NCI-H226 (cell line): ENCODE results near the gene CD3G.
"Not testable (repeated sequence)": the region's sequence is repeated elsewhere in the genome, so short reads cannot be mapped to it uniquely, and the experiment has no call there.

Experiments used
- DNase-seq: peaks from one replicate; pipeline ENCODE4 v3.0.0-alpha.2; 2015

CD3G gene

DNA sequence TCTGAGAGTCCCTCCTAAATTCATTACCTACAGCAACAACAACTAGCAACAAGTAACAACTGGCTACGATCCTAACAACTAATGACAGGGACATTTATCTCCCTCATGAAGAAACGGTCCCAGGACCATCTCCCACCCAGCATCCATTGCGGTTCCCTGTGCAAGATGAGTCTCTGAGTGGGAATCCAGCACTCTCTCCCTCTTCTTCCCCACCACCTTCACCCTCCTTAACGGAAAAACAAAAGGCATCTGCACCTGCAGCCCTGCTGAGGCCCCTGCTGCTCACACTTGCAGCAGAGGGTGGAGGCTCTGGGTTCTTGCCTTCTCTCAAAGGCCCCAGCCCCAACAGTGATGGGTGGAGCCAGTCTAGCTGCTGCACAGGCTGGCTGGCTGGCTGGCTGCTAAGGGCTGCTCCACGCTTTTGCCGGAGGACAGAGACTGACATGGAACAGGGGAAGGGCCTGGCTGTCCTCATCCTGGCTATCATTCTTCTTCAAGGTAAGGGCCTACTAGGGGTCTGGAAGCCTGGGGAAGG lies at the start of gene CD3G:
TSS of gene CD3G (plus strand) at position 364 of the 535 bp plus-strand sequence. CDS start at position 444, 80 bp downstream.
- DNase-seq, result no peak

DNA sequence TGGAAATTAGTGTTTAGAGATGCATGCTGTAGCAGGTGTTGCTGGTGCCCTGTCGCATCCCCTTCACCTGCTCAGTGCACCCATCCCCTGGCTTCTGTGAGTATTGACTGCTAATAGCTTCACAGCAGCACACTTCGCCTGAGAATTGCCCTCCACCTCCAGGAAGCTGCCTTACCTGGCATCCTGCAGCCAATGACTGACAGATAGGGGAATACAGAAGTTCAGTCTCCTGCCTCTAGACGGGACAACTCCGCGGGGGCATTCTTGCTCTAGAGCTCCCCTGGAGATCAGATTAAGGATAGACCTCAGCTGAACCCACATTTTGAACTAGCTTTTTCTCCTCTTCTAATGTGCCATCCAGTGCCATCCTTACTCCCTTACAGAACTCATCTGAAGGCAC lies 48.9 kb upstream of the CD3G start:
- no peak for DNase-seq

DNA sequence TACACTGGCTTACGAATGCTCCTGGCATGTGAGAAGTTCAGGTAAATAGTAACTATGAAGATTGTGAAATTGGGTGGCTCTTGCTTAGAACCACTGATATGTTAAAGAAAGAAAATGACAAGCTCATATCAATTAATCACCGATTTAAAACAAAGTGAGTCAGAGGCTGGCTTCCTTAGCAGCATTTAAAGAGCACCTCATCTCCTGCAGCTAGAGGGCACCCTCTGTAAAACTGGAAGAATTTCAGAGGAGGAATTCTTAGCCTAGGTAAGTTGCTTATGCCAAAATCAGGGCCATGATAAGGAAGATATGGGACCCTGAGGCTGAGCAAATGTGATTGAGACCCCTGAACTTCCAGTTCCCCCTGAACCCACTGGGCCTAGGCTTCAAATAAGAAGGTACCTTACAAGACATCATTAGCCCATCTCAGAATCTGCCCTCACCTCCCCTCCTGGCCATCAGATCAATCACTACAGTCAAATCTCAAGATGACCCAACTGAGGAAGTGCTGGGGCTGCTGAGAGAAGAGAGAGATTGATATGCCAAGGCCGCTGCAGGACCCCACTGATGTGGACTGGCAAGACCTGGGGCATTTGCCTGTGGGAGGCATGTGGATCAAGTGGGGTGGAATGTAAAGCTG lies 48.2 kb upstream of the CD3G start:
- DNase-seq, result no peak

DNA sequence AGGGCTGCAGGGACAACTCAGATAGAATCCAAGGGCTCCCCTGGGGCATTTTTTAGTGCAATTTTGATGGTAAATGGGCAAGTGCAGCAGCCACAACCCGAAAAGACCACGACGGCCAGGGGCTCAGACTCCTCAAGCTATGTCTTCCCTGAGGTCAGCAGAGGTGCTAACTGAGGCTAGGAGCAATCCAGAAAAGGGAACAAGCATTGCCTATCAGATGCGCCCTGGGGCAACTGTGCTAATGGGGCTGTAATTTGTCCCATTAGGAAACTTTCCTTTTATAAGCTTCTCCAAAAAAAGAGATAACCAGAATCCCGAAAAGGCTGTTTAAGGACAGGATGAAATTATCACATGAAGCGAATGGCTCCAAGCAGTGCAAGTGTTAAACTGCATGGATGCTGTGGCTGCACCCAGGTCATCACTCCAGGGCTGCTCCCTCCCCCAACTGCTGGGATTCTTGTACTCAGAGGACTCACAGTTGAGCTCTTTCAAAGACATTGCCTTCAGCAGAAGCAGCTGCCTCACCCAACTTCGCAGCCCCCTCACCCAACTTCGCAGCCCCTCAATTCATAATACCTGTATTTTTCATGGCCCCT lies 42.4 kb upstream of the CD3G start:
- no peak for DNase-seq

DNA sequence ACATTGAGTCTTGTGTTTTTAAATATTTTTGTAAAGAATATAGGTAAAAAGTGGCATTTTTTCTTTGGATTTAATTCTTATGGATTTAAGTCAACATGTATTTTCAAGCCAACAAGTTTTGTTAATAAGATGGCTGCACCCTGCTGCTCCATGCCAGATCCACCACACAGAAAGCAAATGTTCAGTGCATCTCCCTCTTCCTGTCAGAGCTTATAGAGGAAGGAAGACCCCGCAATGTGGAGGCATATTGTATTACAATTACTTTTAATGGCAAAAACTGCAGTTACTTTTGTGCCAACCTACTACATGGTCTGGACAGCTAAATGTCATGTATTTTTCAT lies 39.9 kb upstream of the CD3G start:
- DNase-seq, result no peak

DNA sequence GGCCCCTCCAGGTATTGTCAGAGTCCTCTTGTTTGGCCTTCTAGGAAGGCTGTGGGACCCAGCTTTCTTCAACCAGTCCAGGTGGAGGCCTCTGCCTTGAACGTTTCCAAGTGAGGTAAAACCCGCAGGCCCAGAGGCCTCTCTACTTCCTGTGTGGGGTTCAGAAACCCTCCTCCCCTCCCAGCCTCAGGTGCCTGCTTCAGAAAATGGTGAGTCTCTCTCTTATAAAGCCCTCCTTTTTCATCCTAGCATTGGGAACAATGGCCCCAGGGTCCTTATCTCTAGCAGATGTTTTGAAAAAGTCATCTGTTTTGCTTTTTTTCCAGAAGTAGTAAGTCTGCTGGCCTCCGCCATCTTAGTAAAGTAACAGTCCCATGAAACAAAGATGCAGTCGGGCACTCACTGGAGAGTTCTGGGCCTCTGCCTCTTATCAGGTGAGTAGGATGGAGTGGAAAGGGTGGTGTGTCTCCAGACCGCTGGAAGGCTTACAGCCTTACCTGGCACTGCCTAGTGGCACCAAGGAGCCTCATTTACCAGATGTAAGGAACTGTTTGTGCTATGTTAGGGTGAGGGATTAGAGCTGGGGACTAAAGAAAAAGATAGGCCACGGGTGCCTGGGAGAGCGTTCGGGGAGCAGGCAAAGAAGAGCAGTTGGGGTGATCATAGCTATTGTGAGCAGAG lies 39.4 kb upstream of the CD3G start, which contains the start of gene CD3E:
TSS of gene CD3E (plus strand) at position 163 of the 681 bp plus-strand sequence. CDS start at position 386, 223 bp downstream.
- no peak for DNase-seq

DNA sequence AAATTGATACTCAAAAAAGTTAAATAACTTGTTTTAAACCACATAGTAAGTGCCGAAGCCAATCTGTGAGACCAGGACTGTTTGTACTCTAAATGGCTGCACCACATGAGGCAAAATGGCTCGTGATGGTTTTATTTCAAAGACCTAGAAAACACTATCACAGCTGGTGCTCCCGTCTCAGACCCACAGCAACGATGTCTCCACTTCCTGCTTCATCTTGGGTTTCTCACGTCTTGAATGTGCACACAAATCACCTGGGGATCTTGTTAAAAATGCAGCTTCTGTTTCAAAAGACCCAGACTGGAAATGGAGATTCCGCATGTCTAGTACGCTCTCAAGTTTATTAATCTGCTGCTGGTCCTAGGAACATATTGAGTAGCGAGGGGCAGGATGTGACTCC lies 38.4 kb upstream of the CD3G start:
- no peak for DNase-seq

DNA sequence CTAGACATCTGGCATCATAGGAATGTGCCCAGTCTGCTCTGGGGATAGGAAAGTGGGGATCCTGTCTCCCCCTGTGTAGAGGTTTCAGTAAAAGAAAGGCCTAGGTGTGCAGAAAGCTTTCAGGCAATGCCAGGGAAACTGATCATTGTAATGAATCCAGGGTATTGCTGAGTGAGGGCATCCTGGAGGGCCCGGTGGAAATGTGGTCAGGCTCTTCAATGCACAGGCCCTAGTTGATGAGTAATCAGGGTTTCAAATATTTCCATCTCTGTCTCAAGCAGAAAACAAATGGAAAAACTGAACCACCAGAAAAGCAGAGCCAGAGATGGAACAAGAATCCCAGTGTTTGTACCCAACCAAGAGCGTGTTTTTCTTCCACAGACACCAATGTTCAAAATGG lies 37.6 kb upstream of the CD3G start:
- DNase-seq, result no peak

DNA sequence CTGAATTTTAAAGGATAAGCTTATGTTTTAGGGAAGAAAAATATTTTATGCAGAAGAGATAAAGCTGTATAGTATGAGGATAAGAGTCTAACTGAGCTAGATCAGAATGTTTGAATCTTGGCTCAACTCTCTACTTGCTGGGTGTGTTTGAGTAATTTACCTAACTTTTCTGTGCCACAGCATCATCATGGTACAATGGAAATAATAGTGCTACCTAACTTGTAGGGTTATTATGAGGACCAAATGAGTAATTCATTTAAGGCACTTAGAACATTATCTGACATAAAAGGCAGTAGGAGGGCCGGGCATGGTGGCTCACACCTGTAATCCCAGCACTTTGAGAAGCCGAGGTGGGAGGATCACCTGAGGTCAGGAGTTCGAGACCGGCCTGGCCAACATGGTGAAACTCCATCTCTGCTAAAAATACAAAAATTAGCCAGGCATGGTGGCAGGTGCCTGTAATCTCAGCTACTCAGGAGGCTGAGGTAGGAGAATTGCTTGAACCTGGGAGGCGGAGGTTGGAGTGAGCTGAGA lies 35.1 kb upstream of the CD3G start:
- not testable (repeated sequence) for DNase-seq

DNA sequence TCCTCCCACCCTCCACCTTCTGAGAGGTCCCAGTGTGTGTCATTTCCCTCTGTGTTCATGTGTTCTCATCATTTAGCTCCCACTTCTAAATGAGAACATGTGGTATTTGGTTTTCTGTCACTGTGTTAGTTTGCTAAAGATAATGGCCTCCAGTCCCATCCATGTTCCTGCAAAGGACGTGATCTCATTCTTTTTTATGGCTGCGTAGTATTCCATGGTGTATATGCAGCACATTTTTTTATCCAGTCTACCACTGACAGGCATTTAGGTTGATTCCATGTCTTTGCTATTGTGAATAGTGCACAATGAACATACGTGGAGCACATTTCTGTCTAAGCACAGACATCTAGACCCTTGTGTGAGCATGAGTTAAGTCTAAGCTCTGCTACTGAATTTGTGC lies 33.9 kb upstream of the CD3G start:
- DNase-seq, result no peak

DNA sequence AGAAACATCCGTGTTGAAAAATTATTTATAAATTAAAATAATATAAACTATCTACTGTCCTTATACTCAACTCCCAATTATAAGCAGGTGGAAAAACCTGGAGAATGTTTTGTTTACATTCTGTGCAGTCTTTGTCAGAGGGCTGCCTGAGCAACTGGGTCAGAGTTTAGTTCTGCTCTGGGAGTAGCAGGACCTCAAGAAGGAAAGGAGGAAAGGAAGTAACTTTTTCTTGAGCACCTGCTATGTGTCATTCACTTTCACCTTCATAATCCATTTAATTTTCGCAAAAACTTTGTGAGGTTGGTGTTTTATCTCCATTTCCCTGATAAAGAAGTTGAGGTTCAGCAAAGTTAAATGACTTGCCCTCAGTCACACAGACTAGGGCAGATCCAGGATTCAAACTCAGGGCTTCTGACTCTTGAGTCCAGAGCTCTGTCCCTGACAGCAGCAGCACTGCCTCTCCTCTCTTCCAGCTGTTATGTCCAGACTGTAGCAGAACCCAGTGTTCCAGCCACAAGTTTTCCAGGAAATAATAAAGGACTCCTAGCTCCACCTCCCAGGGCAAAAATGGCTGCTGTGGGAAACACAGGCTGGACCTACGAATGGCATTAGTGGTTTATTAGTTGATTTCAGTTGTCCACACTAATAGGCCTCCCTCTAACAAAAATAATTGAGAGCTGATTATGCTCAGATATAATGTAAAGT lies 33.2 kb upstream of the CD3G start:
- DNase-seq, result no peak

DNA sequence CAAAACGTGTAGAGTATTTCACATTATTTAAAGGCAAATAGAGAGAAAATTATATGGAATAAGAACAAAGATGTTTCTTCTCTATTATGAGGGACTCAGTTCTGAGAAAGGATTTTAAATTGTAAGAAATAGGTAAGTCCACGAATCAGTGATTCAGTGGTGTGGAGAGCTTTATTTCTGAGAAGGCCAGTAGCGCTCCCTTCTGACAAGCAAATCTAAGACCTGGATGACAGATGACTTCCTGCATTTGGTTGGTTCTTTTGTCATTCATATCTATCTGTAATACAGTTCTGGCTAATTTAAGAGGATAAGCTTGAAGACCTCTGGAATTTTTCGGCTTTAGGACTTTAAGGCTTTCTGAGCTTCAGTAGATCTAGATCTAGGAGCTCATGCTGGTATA lies 32.6 kb upstream of the CD3G start:
- no peak for DNase-seq

DNA sequence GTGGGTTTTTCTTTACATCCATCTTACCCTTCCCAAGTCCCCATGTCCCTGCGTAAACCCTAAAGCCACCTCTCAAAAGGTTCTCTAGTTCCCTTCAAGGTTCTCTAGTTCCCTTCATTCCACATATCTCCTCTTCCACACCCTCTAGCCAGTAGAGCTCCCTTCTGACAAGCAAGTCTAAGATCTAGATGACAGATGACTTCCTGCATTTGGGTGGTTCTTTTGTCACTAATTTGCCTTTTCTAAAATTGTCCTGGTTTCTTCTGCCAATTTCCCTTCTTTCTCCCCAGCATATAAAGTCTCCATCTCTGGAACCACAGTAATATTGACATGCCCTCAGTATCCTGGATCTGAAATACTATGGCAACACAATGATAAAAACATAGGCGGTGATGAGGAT lies 31.8 kb upstream of the CD3G start:
- DNase-seq, result no peak

DNA sequence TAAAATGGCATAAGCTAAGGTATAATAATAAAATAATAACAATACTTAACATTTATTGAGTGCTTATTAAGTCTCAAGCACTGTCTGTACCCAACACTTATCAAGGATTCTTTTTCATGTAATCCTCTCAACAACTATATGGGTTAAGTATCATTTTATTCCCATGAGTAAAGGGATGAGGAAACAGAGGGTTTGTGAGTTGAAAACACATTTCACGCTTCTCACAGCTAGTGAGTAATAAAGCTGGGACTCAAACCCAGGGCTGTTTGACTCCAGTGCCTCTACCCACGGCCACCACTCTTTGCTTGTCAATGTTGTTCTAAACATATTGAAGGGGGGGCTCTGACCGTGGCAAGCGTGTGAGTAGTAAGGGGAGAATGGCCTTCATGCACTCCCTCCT lies 30.9 kb upstream of the CD3G start:
- DNase-seq, result no peak

DNA sequence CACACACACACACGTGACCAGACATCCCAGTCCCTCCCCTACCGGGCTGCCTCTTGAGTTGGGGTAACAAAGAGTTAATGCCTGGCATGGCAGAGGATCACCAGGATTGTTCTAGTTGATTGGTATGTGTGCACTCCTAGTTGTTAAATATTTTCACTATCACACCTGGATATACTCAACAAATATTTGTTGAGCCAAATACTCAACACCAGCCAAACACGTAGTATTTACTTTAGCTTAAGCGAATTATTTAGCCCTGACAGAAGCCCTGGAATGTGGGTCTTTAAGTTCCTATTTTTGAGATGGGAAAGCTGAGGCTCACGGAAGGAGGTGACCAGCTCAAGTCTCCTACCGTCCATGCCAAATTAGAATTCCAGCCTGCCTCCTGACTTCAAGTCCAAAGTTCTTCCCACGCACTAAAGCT lies 29.1 kb upstream of the CD3G start:
- DNase-seq, result no peak

DNA sequence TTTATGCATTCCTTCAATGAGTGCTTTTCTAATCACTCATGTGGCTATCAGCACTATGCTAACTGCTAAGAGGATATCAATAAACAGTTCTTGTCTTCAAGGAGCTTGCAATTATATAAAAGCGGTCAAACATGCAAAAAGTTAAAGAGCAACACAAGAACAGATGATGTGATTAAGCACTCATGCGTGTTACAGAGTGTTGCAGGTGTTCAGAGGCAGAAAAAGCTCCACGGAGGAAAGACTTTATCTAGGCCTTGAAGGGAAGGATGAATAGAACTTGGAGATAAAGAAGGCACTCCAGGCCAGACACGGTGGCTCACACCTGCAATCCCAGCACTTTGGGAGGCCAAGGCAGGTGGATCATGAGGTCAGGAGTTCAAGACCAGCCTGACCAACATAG lies 26.0 kb upstream of the CD3G start:
- no peak for DNase-seq

DNA sequence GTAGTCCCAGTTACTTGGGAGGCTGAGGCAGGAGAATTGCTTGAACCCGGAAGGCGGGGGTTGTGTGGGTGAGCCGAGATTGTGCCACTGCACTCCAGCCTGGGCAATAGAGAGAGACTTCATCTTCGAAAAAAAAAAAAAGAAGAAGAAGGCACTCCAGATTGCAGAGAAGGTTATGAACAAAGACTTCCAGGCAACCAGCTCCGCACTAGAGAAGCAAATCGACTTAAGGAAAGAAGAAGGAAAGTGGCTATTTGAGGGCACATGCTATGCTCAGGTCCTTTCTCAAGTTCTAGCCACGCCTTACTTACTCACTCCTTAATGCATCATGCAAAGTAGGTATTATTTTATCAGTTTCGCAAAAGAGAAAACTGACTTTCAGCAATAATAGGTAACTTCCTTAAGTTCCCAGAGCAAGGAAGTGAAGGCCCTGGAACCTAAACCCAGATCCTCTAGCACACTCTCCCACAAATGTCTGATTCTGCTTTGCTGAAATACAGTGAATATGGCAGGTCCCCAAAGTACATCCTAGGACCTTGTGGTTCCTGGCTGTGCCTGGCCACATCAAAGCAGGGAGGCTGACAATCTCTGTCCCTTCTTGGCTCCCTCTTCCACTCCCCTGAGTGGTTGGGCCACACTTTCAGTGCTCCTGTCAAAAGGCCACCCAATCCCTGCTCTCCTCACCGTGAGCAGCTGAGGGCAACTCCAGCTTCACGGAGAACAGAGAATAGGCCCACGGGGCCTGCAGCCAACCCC lies 25.4 kb upstream of the CD3G start:
- no peak for DNase-seq

DNA sequence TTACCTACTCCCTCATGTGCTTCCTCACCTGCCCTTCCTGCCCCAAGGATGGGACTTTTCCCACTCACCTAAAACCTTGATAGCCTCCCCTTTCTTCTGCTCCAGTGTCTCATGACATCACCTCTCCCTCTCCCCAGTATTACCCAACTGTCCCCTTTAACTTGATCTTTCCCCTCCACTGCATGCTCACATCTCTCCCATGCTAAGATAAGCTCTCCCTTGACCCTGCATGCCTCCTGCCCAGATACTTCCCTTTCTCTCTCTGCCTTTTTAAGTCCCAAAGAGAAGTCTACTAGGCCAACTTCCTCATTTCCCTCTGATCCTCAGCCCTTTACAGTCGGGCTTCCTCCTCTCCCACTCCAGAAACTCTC lies 24.8 kb upstream of the CD3G start:
- DNase-seq, result no peak

DNA sequence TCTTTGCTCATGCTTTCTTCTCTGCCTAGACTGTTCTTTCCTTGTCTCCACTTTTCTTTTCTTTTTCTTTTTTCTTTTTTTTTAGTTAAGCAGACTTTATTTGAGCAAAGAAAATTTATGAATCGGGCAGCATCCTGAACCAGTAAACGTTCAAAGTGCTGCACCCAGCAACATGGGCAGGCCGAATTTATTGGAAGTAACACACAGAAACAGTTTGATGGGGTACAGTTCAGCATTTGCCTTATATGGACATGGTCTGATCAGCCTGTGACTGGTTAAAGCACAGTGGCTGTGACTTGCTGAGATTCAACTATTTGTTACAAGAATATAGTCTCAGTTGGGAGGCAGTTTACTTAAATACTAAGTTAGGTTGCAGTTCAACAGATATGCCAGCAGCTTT lies 23.6 kb upstream of the CD3G start:
- no peak for DNase-seq

DNA sequence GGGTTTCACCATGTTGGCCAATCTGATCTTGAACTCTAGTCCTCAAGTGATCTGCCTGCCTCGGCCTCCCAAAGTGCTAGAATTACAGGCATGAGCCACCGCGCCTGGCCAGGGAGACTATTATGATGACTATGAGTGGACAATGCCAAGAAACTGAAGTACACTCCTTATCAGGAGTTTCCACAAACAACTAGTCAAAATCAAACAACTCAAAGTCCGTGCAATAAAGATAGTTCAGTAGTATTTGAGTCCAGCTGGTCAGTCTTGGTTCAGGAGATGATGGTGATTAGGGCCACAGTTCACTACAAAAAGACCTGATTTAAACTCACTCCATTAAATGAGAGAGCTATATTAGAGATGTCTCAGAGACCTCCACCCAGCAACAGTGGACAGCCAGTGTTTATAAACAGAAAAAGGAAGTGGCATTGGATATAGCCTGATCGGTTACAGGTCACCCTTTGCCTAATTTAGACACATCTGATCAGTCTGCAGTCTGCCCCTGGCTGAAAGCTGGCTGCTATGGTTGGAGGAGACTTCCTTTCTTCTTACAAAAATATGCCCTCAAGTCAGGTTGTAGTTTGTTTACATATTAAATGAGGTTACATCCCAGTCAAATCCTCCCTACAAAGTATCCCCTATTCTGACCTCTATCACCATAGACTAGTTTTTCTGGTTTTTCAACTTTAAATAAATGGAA lies 22.6 kb upstream of the CD3G start:
- no peak for DNase-seq

DNA sequence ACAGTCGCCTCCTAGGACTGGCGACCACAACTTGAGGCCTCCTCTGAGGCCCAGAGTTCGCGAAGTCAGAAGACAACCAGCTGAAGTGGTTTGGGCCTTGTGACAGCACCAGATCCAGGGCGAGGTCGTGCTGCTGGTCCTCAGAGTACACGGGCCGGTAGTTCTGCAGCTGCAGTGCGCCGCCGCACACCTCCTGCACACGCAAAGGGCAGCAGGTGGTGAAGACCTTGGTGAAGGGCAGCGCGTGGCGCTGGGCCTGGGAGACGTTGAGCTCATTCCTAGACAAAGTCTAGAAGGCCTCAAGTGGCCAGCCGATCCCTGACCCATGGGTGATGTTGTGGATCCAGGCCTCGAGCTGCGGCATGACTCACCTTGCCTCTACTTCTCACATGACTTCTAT lies 21.4 kb upstream of the CD3G start:
- DNase-seq, result no peak

DNA sequence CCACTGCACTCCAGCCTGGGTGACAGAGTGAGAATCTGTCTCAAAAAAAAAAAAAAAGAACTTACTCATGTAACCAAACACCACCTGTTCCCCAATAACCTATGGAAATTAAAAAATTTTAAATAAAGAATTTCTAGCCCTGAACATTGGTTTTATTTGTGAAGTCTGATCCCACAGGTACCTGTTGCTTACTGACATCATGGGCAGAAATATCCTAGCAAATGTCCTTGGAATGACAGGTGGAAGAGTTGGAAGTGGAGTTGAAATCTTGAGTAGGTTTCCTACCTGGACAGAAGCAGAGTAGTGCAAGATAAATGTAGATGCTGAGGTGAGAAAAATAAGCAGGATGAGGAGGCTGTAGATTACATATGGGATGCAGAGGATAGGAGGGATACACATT lies 18.9 kb upstream of the CD3G start:
- no peak for DNase-seq
